22Rv1 (cell line): Measurements from ENCODE around the gene SORCS2.

Experiments used
- CTCF ChIP-seq: fragments of 450-650 bp; IDR thresholded peaks from 2 replicates; pipeline ENCODE4 v1.5.1; 2017; ENCODE audit warnings: mild to moderate bottlenecking
- ZFX ChIP-seq: fragments of 450-650 bp; IDR thresholded peaks from 2 replicates; pipeline ENCODE4 v1.6.1; 2017; ENCODE audit warnings: antibody characterized with exemption, borderline replicate concordance

GRCh38 chr4:7767526-7767925, 575.2 kb downstream of the SORCS2 start:
- TF ChIP-seq CTCF (no peak), ZFX (no peak)
